H9 (cell line): ENCODE results near the gene C1QTNF1. TPM values are rescaled to one million over a fixed set of nuclear protein-coding genes. Genes with fewer than 3 reads are reported as not detected.

Source experiments
- DNase-seq: peaks from one replicate; pipeline ENCODE4 v3.0.0-alpha.2; 2017
- H2AFZ ChIP-seq: one replicate; pipeline ENCODE4 v1.6.1; 2013; ENCODE audit warnings: mild to moderate bottlenecking, low read length, control low read depth, moderate library complexity
- H2AK5ac ChIP-seq: 2 replicates; pipeline ENCODE4 v1.6.1; 2013; ENCODE audit warnings: low read length, control low read depth, mixed read lengths; ENCODE audit not compliant: insufficient read length
- H2BK120ac ChIP-seq: one replicate; pipeline ENCODE4 v1.6.1; 2013; ENCODE audit warnings: low read depth, mild to moderate bottlenecking, low read length, control low read depth, inconsistent platforms; ENCODE audit not compliant: poor library complexity, severe bottlenecking
- H2BK12ac ChIP-seq: 2 replicates; pipeline ENCODE4 v1.6.1; 2013; ENCODE audit warnings: low read length, control low read depth, mixed read lengths, low read depth; ENCODE audit not compliant: insufficient read length
- H2BK15ac ChIP-seq: 2 replicates; pipeline ENCODE4 v1.6.1; 2013; ENCODE audit warnings: low read depth, low read length, control low read depth
- H2BK20ac ChIP-seq: one replicate; pipeline ENCODE4 v1.6.1; 2013; ENCODE audit warnings: low read depth, mild to moderate bottlenecking, low read length, control low read depth, inconsistent platforms; ENCODE audit not compliant: poor library complexity, severe bottlenecking
- H2BK5ac ChIP-seq: 2 replicates; pipeline ENCODE4 v1.6.1; 2013; ENCODE audit warnings: low read length, control low read depth, mixed read lengths; ENCODE audit not compliant: insufficient read length
- H3K14ac ChIP-seq: 2 replicates; pipeline ENCODE4 v1.6.1; 2013; ENCODE audit warnings: low read length, control low read depth; ENCODE audit not compliant: insufficient read depth
- H3K18ac ChIP-seq: 2 replicates; pipeline ENCODE4 v1.6.1; 2013; ENCODE audit warnings: low read depth, mild to moderate bottlenecking, mixed read lengths, low read length, control low read depth; ENCODE audit not compliant: insufficient read length
- H3K23ac ChIP-seq: 2 replicates; pipeline ENCODE4 v1.6.1; 2013; ENCODE audit warnings: low read length, control low read depth, mixed read lengths, low read depth; ENCODE audit not compliant: insufficient read length
- H3K23me2 ChIP-seq: 2 replicates; pipeline ENCODE4 v1.6.1; 2013; ENCODE audit warnings: low read depth, mild to moderate bottlenecking, mixed read lengths, low read length, control low read depth; ENCODE audit not compliant: insufficient read length, poor library complexity, severe bottlenecking
- H3K27ac ChIP-seq: 2 replicates; pipeline ENCODE4 v1.5.1; 2013; ENCODE audit warnings: low read length, control low read depth, mixed read lengths, low read depth; ENCODE audit not compliant: insufficient read length
- H3K27me3 ChIP-seq: 2 replicates; pipeline ENCODE4 v1.6.1; 2013; ENCODE audit warnings: low read length, control low read depth, inconsistent platforms; ENCODE audit not compliant: insufficient read depth
- H3K4ac ChIP-seq: 2 replicates; pipeline ENCODE4 v1.6.1; 2013; ENCODE audit warnings: low read depth, mild to moderate bottlenecking, control low read depth, inconsistent platforms, low read length, moderate library complexity
- H3K4me1 ChIP-seq: 2 replicates; pipeline ENCODE4 v1.6.1; 2013; ENCODE audit warnings: low read length, control low read depth, inconsistent platforms; ENCODE audit not compliant: insufficient read depth
- H3K4me2 ChIP-seq: 2 replicates; pipeline ENCODE4 v1.6.1; 2013; ENCODE audit warnings: low read length, control low read depth, mixed read lengths; ENCODE audit not compliant: insufficient read length, insufficient read depth
- H3K56ac ChIP-seq: 2 replicates; pipeline ENCODE4 v1.6.1; 2013; ENCODE audit warnings: low read depth, mild to moderate bottlenecking, mixed read lengths, low read length, control low read depth; ENCODE audit not compliant: insufficient read length
- H3K79me1 ChIP-seq: 2 replicates; pipeline ENCODE4 v1.6.1; 2013; ENCODE audit warnings: low read depth, mild to moderate bottlenecking, moderate library complexity, low read length, control low read depth, inconsistent platforms; ENCODE audit not compliant: insufficient read depth, poor library complexity, severe bottlenecking
- H3K79me2 ChIP-seq: 2 replicates; pipeline ENCODE4 v1.6.1; 2013; ENCODE audit warnings: low read length, control low read depth, inconsistent platforms; ENCODE audit not compliant: insufficient read depth
- H3K9ac ChIP-seq: 2 replicates; pipeline ENCODE4 v1.6.1; 2013; ENCODE audit warnings: low read length, control low read depth, mixed read lengths; ENCODE audit not compliant: insufficient read length; ENCODE audit errors: extremely low read depth
- H3K9me3 ChIP-seq: one replicate; pipeline ENCODE4 v1.6.1; 2013; ENCODE audit warnings: low read depth, low read length, inconsistent platforms; ENCODE audit not compliant: control insufficient read depth
- H3T11ph ChIP-seq: one replicate; pipeline ENCODE4 v1.6.1; 2013; ENCODE audit warnings: mild to moderate bottlenecking, low read length, control low read depth, inconsistent platforms
- H4K20me1 ChIP-seq: one replicate; pipeline ENCODE4 v1.6.1; 2013; ENCODE audit not compliant: control insufficient read depth, insufficient read length, insufficient read depth
- H4K5ac ChIP-seq: 2 replicates; pipeline ENCODE4 v1.6.1; 2013; ENCODE audit warnings: low read depth, mild to moderate bottlenecking, mixed read lengths, low read length, control low read depth; ENCODE audit not compliant: insufficient read length
- H4K8ac ChIP-seq: replicated peaks from 2 replicates; pipeline ENCODE4 v1.6.1; 2013; ENCODE audit warnings: low read length, control low read depth, mixed read lengths, low read depth; ENCODE audit not compliant: insufficient read length
- H4K91ac ChIP-seq: 2 replicates; pipeline ENCODE4 v1.6.1; 2013; ENCODE audit warnings: low read depth, mild to moderate bottlenecking, moderate library complexity, mixed read lengths, low read length, control low read depth; ENCODE audit not compliant: insufficient read length
- H3K27ac Mint-ChIP-seq, 3 experiments: 2 replicates in 2 of 3; 3 replicates in 1 of 3; pipeline ENCODE4 v1.8.0; 2020 to 2021; ENCODE audit warnings: mixed read lengths in 3 of 3, mild to moderate bottlenecking in 1 of 3, moderate library complexity in 1 of 3
- H3K27me3 Mint-ChIP-seq: 2 replicates; pipeline ENCODE4 v1.8.0; 2021; ENCODE audit warnings: low read depth, mild to moderate bottlenecking, moderate library complexity, mixed read lengths
- H3K36me3 Mint-ChIP-seq, 3 experiments: 2 replicates in 2 of 3; 3 replicates in 1 of 3; pipeline ENCODE4 v1.8.0; 2020 to 2021; ENCODE audit warnings: low read depth in 3 of 3, mixed read lengths in 3 of 3; ENCODE audit not compliant: insufficient read depth in 1 of 3
- H3K4me1 Mint-ChIP-seq, 2 experiments: 2 replicates each; pipeline ENCODE4 v1.8.0; 2020; ENCODE audit warnings: mixed read lengths in 2 of 2
- H3K4me3 Mint-ChIP-seq, 2 experiments: 2 replicates in 1 of 2; 3 replicates in 1 of 2; pipeline ENCODE4 v1.8.0; 2020 to 2021; ENCODE audit warnings: mild to moderate bottlenecking in 2 of 2, mixed read lengths in 2 of 2, moderate library complexity in 1 of 2
- H3K9me3 Mint-ChIP-seq, 2 experiments: 2 replicates in 1 of 2; 3 replicates in 1 of 2; pipeline ENCODE4 v1.8.0; 2020; ENCODE audit warnings: mild to moderate bottlenecking in 2 of 2, mixed read lengths in 2 of 2, moderate library complexity in 1 of 2
- CTCF ChIP-seq: fragments of 200-600 bp; sonication (generic); conservative IDR thresholded peaks from 3 replicates; pipeline ENCODE4 v1.8.0; 2021; ENCODE audit warnings: antibody characterized with exemption, mild to moderate bottlenecking
- WGBS: extraction: QIAGEN DNeasy Blood & Tissue Kit; methylation state at CpG from one replicate; pipeline ENCODE4 v1.1.7; 2013; ENCODE audit warnings: missing lambda C conversion rate, low lambda C conversion rate, mixed read lengths; ENCODE audit not compliant: insufficient read length; ENCODE audit errors: extremely low coverage; 5-methylcytosine and 5-hydroxymethylcytosine counted together
- total RNA-seq: library from RNA; stranded (reverse); gene quantifications from 2 replicates; pipeline ENCODE4 v1.2.1, GENCODE V29; 2021

C1QTNF1 gene
- total RNA-seq, 1 experiment from 2014 or later: 0.96 TPM

- Histone ChIP-seq H3K4me1 (no peaks in the 10 kb centered on the region), H3K23me2 (no peaks in the 10 kb centered on the region), H3K79me1 (no peaks in the 10 kb centered on the region), H2AFZ (no peak overlapping the region), H2BK20ac (no peak overlapping the region), H2BK15ac (no peak overlapping the region), H4K5ac (no peak overlapping the region), H3K56ac (no peak overlapping the region), H3K14ac (no peak overlapping the region), H3K23ac (no peak overlapping the region), H2BK5ac (no peak overlapping the region), H3K4ac (no peak overlapping the region), H4K8ac (no peak overlapping the region), H4K20me1 (no peaks in the 10 kb centered on the region), H3K9me3 (no peaks in the 10 kb centered on the region), H4K91ac (no peak overlapping the region), H2BK120ac (no peak overlapping the region), H3K4me2 (no peak overlapping the region), H2AK5ac (no peak overlapping the region), H3K18ac (no peak overlapping the region), H3K27me3 (peaks cover 39% of the 10 kb centered on the region), H3K79me2 (peaks cover 5% of the 10 kb centered on the region; the same call in 1 of the 2 replicates), H3K9ac (no peak overlapping the region), H3T11ph (no peak overlapping the region), H2BK12ac (no peak overlapping the region), H3K27ac (no peak overlapping the region)
- no peak for DNase-seq
- Mint-ChIP-seq H3K4me3 (no peak overlapping the region), H3K27me3 (peaks cover 84% of the 10 kb centered on the region), H3K27ac (no peak overlapping the region), H3K9me3 (no peaks in the 10 kb centered on the region; a peak in 1 of 5 replicates), H3K36me3 (peaks cover 5 to 28% (median 7%) of the 10 kb centered on the region in 3 experiments; a peak in 6 of 7 replicates), H3K4me1 (peaks cover 14 to 16% of the 10 kb centered on the region in 2 experiments)
- no CpG with 5 or more reads among the region's 3 CpGs for WGBS
- TF ChIP-seq CTCF: no peak
Observed at GRCh38 chr17:79003661-79004411, 20.1 kb upstream of the C1QTNF1 start.
